ENCODE measurements around the gene SYT14. TPM values are rescaled to one million over a fixed set of nuclear protein-coding genes. Genes with fewer than 3 reads are reported as not detected.

SYT14 gene
- total and polyA plus RNA-seq, 2 of the 4 experiments (the other 2 are of a cell fraction): 0.14 to 1.3 TPM

GRCh38 chr1:210123383-210123782 is 185.4 kb downstream of the SYT14 start:
- DNase-seq (no peak), ATAC-seq (ENCODE audit: low read depth) (no peak)
- no CpG with 5 or more reads among the region's 1 CpG for WGBS, 2 experiments (ENCODE audit: extremely low coverage in 2 of 2, insufficient read length in 1 of 2)

More at GRCh38 chr1:210123383-210123782, 185.4 kb downstream of the SYT14 start:
- Histone ChIP-seq H2AK5ac (ENCODE audit: low read depth, low read length) (no peak overlapping the region), H3K4me2 (ENCODE audit: low read depth, low read length) (no peak overlapping the region), H3K79me1 (ENCODE audit: low read depth in 1 of 2, low read length in 2 of 2) (no peaks in the 10 kb centered on the region), H3K9ac (ENCODE audit: low read depth, low read length) (no peak overlapping the region), H3K23ac (ENCODE audit: low read depth, low read length) (no peak overlapping the region), H3K56ac (ENCODE audit: extremely low read depth, insufficient read depth, low read length) (no peak overlapping the region), H2BK5ac (ENCODE audit: low read depth, low read length, poor library complexity, severe bottlenecking) (no peak overlapping the region), H2AK9ac (replicated peaks; ENCODE audit: low read depth, low read length, poor library complexity) (no peak overlapping the region), H2AFZ (replicated peaks; ENCODE audit: low read length, poor library complexity) (no peak overlapping the region), H4K20me1 (ENCODE audit: insufficient read depth, low read length) (no peaks in the 10 kb centered on the region), H2BK120ac (ENCODE audit: low read depth, low read length) (no peak overlapping the region), H3K9me1 (ENCODE audit: insufficient read depth, low read length) (no peaks in the 10 kb centered on the region), H4K8ac (ENCODE audit: low read depth in 2 of 2, low read length in 2 of 2) (no peak overlapping the region), H3K4me1 (ENCODE audit: control insufficient read depth, insufficient read depth, low read length) (no peaks in the 10 kb centered on the region), H3K4ac (ENCODE audit: low read depth, low read length) (no peak overlapping the region), H4K91ac (ENCODE audit: insufficient read depth, low read depth, low read length) (no peak overlapping the region), H3K14ac (replicated peaks; ENCODE audit: low read depth, low read length) (no peak overlapping the region), H2BK15ac (ENCODE audit: low read depth, low read length) (no peak overlapping the region), H3K9me3 (ENCODE audit: control insufficient read depth, insufficient read depth, low read length) (no peaks in the 10 kb centered on the region), H4K5ac (ENCODE audit: low read depth, low read length) (no peak overlapping the region), H2BK20ac (ENCODE audit: low read depth, low read length) (no peak overlapping the region), H3K27me3 (ENCODE audit: control insufficient read depth, insufficient read depth, low read length) (no peaks in the 10 kb centered on the region), H3K4me3 (ENCODE audit: insufficient read depth, low read depth, low read length) (no peak overlapping the region), H3K18ac (ENCODE audit: low read depth, low read length) (no peak overlapping the region), H3K36me3 (ENCODE audit: control insufficient read depth, insufficient read depth, low read length) (no peaks in the 10 kb centered on the region), H3K27ac (ENCODE audit: insufficient read depth, low read length) (no peak overlapping the region)
- ChIA-PET CTCF (no interaction called here), POLR2A (ENCODE audit: unreplicated experiment) (no interaction called here)
- in situ Hi-C loops (cut with MboI; ENCODE audit: low sequenced_read_pairs) (no loop called here), dilution Hi-C loops (cut with HindIII; ENCODE audit: low sequenced_read_pairs, unreplicated experiment) (no loop called here), intact Hi-C loops (cut with micrococcal nuclease) (no loop called here)
- TF ChIP-seq POLR2A (IDR thresholded peaks at IDR 0.05; ENCODE audit: low read depth, low read length): no peak
- TF ChIP-seq MAFK (IDR thresholded peaks at IDR 0.05; ENCODE audit: low read depth, low read length): no peak
- no peak for TF ChIP-seq MXI1 (IDR thresholded peaks at IDR 0.05; ENCODE audit: borderline replicate concordance, low read depth, low read length)
- no peak for TF ChIP-seq RAD21 (IDR thresholded peaks at IDR 0.05; ENCODE audit: low read length)
- no peak for TF ChIP-seq USF2 (IDR thresholded peaks at IDR 0.05; ENCODE audit: low read depth, low read length)
- TF ChIP-seq CHD1 (IDR thresholded peaks at IDR 0.05; ENCODE audit: low read depth, low read length): no peak
- TF ChIP-seq SMC3 (IDR thresholded peaks at IDR 0.05; ENCODE audit: low read depth, low read length): no peak
- TF ChIP-seq RCOR1 (IDR thresholded peaks at IDR 0.05; ENCODE audit: insufficient replicate concordance, low read length): no peak
- no peak for TF ChIP-seq CTCF (conservative IDR thresholded peaks at IDR 0.05; ENCODE audit: low read depth, low read length)
- no peak for TF ChIP-seq CEBPB (IDR thresholded peaks at IDR 0.05; ENCODE audit: low read depth, low read length)
- no peak for TF ChIP-seq FOS (IDR thresholded peaks at IDR 0.05; ENCODE audit: low read depth, low read length)
- no peak for TF ChIP-seq MAZ (IDR thresholded peaks at IDR 0.05; ENCODE audit: borderline replicate concordance, low read depth, low read length)
- TF ChIP-seq BHLHE40 (IDR thresholded peaks at IDR 0.05; ENCODE audit: low read depth, low read length): no peak
- TF ChIP-seq RFX5 (IDR thresholded peaks at IDR 0.05; ENCODE audit: low read depth, low read length): no peak
- no TSS peak for BruUV-seq (replicated peaks)
